OCI-LY1 (cell line): ENCODE data around the gene FAM98A.

Source experiments
- H2AFZ ChIP-seq: fragments of 200-600 bp; sonication (generic), shearing (Covaris generic); 2 replicates; pipeline ENCODE4 v1.6.0; 2014; ENCODE audit warnings: antibody characterized with exemption, mild to moderate bottlenecking, low read length
- H3F3A ChIP-seq: fragments of 200-600 bp; sonication (generic), shearing (Covaris generic); 2 replicates; pipeline ENCODE4 v1.6.0; 2014; ENCODE audit warnings: mild to moderate bottlenecking, antibody characterized with exemption, low read length, moderate library complexity; ENCODE audit not compliant: insufficient read depth
- H3K27ac ChIP-seq: fragments of 200-600 bp; sonication (generic); 2 replicates; pipeline ENCODE4 v1.5.1; 2014; ENCODE audit warnings: low read length, mixed run types, mild to moderate bottlenecking, low read depth; ENCODE audit not compliant: poor library complexity, severe bottlenecking
- H3K27me3 ChIP-seq: fragments of 200-600 bp; sonication (generic); 2 replicates; pipeline ENCODE4 v1.6.0; 2014; ENCODE audit warnings: antibody characterized with exemption, mild to moderate bottlenecking, low read length, moderate library complexity; ENCODE audit not compliant: insufficient read depth
- H3K36me3 ChIP-seq: fragments of 200-600 bp; sonication (generic); 2 replicates; pipeline ENCODE4 v1.6.1; 2014; ENCODE audit warnings: mild to moderate bottlenecking, antibody characterized with exemption, low read length, moderate library complexity, mixed read lengths; ENCODE audit not compliant: insufficient read depth
- H3K4me1 ChIP-seq: fragments of 200-600 bp; sonication (generic); 2 replicates; pipeline ENCODE4 v1.5.1; 2014; ENCODE audit warnings: mild to moderate bottlenecking, low read length, moderate library complexity; ENCODE audit not compliant: insufficient read depth, severe bottlenecking
- H3K4me2 ChIP-seq: fragments of 200-600 bp; sonication (generic), shearing (Covaris generic); 2 replicates; pipeline ENCODE4 v1.6.1; 2014; ENCODE audit warnings: low read length
- H3K4me3 ChIP-seq: fragments of 200-600 bp; sonication (generic); 2 replicates; pipeline ENCODE4 v1.5.1; 2014; ENCODE audit warnings: low read length, low read depth, mild to moderate bottlenecking, mixed read lengths; ENCODE audit not compliant: poor library complexity, severe bottlenecking
- H3K79me2 ChIP-seq: fragments of 200-600 bp; shearing (Covaris generic); 2 replicates; pipeline ENCODE4 v1.6.1; 2016; ENCODE audit warnings: mixed run types, low read length, mixed read lengths; ENCODE audit not compliant: insufficient read depth
- H3K9ac ChIP-seq: fragments of 200-600 bp; sonication (generic), shearing (Covaris generic); 2 replicates; pipeline ENCODE4 v1.6.1; 2014; ENCODE audit warnings: mild to moderate bottlenecking, low read length, mixed read lengths
- H3K9me2 ChIP-seq: fragments of 200-600 bp; sonication (generic), shearing (Covaris generic); 2 replicates; pipeline ENCODE4 v1.6.1; 2014; ENCODE audit warnings: low read depth, mild to moderate bottlenecking, low read length, mixed read lengths
- H3K9me3 ChIP-seq: fragments of 200-600 bp; shearing (Covaris generic); 2 replicates; pipeline ENCODE4 v1.6.1; 2014; ENCODE audit warnings: low read length, mixed read lengths
- H4K20me1 ChIP-seq: fragments of 200-600 bp; sonication (generic), shearing (Covaris generic); 2 replicates; pipeline ENCODE4 v1.6.0; 2016; ENCODE audit warnings: mild to moderate bottlenecking, low read length; ENCODE audit not compliant: insufficient read depth
- CTCF ChIP-seq: fragments of 200-600 bp; sonication (generic), shearing (Covaris generic); IDR thresholded peaks from 2 replicates; pipeline ENCODE4 v1.5.1; 2017; ENCODE audit warnings: mild to moderate bottlenecking, antibody characterized with exemption, low read length, moderate library complexity, mixed read lengths
- EZH2 ChIP-seq: fragments of 200-600 bp; sonication (generic), shearing (Covaris generic); IDR thresholded peaks from 2 replicates; pipeline ENCODE4 v1.8.0; 2017; ENCODE audit warnings: borderline replicate concordance, mixed run types, mild to moderate bottlenecking, antibody characterized with exemption, low read length, moderate library complexity, mixed read lengths

Gene FAM98A

GRCh38 chr2:33555681-33556080 is 43.4 kb downstream of the FAM98A start:
- H3K9me3 ChIP-seq = no peaks in the 10 kb centered on the region
- H3K27ac ChIP-seq = no peak overlapping the region
- H3K4me2 ChIP-seq = no peak overlapping the region
- H3K4me3 ChIP-seq = no peak overlapping the region
- no peak overlapping the region for H3K9ac ChIP-seq
- peaks cover 9% of the 10 kb centered on the region for H3K36me3 ChIP-seq
- H3K79me2 ChIP-seq = no peaks in the 10 kb centered on the region
- no peaks in the 10 kb centered on the region for H3K27me3 ChIP-seq
- no peak overlapping the region for H2AFZ ChIP-seq
- TF ChIP-seq CTCF (no peak), EZH2 (no peak)
- no peaks in the 10 kb centered on the region for H4K20me1 ChIP-seq
- H3K4me1 ChIP-seq = peaks cover 7% of the 10 kb centered on the region
- no peaks in the 10 kb centered on the region for H3K9me2 ChIP-seq
- H3F3A ChIP-seq = no peaks in the 10 kb centered on the region

GRCh38 chr2:33552758-33553461 is 46.2 kb downstream of the FAM98A start:
- no peaks in the 10 kb centered on the region for H3F3A ChIP-seq
- no peaks in the 10 kb centered on the region for H3K27me3 ChIP-seq
- no peak overlapping the region for H3K4me3 ChIP-seq
- TF ChIP-seq CTCF (no peak), EZH2 (no peak)
- H4K20me1 ChIP-seq = no peaks in the 10 kb centered on the region
- no peak overlapping the region for H2AFZ ChIP-seq
- no peak overlapping the region for H3K27ac ChIP-seq
- no peak overlapping the region for H3K9ac ChIP-seq
- H3K4me1 ChIP-seq = peaks cover 7% of the 10 kb centered on the region
- no peaks in the 10 kb centered on the region for H3K9me2 ChIP-seq
- H3K9me3 ChIP-seq = no peaks in the 10 kb centered on the region
- no peaks in the 10 kb centered on the region for H3K79me2 ChIP-seq
- peaks cover 12% of the 10 kb centered on the region for H3K36me3 ChIP-seq
- H3K4me2 ChIP-seq = no peak overlapping the region

GRCh38 chr2:33550206-33550605 is 48.9 kb downstream of the FAM98A start:
- Histone ChIP-seq H3K79me2 (no peaks in the 10 kb centered on the region), H3K4me1 (peaks cover 7% of the 10 kb centered on the region), H3K4me2 (no peak overlapping the region), H3K9ac (no peak overlapping the region), H3K4me3 (no peak overlapping the region), H4K20me1 (no peaks in the 10 kb centered on the region), H3K36me3 (peaks cover 25% of the 10 kb centered on the region), H3K9me3 (no peaks in the 10 kb centered on the region), H3F3A (no peaks in the 10 kb centered on the region), H3K27ac (no peak overlapping the region), H3K9me2 (no peaks in the 10 kb centered on the region), H2AFZ (no peak overlapping the region), H3K27me3 (no peaks in the 10 kb centered on the region)
- TF ChIP-seq EZH2 (no peak), CTCF (no peak)
